ENCODE data around the gene SANBR.

SANBR gene

DNA sequence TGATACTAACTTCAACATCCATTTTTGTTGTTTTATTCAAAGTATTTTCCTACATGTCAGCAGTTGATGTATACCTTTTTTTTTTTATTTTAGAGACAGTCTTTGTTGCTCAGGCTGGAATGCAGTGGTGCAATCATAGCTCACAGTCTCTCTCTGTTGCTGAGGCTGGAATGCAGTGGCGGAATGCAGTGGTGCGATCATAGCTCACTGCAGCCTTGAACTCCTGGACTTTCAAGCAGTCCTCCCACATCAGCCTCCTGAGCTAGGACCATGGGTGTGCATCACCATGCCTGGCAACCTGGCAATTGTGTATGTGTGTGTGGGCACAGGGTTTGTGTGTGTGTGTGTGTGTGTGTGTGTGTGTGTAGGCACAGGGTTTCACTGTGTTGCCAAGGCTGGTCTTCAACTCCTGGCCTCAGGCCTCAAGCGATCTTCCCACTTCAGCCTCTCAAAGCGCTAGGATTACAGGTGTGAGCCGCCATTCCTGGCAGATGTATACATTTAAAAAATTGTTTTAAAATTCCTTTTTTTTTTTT lies 24.8 kb downstream of the SANBR start:
- no peak for DNase-seq (ENCODE audit: low read depth)

- no peak for DNase-seq (ENCODE audit: low read depth)
Measured at GRCh38 chr2:61091485-61091884, 25.8 kb downstream of the SANBR start.

DNA sequence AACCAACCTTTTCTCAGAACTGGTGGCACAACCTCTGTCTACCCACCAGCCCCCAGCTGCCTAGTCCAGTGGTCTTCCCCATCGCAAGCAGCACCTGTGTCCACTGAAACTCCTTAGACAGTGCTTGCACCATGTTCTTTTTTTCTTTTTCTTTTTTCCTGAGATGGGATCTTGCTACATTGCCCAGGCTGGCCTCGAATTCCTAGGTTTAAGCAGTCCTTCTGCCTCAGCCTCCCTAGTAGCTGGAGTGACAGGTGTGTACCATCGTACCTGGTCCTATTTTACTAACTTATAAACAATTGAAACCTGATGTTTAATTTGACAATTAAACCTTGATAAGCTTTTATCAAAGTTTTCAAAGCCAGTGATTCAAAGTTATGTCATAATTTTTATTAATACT lies 30.8 kb downstream of the SANBR start:
- DNase-seq (ENCODE audit: low read depth), result no peak

DNA sequence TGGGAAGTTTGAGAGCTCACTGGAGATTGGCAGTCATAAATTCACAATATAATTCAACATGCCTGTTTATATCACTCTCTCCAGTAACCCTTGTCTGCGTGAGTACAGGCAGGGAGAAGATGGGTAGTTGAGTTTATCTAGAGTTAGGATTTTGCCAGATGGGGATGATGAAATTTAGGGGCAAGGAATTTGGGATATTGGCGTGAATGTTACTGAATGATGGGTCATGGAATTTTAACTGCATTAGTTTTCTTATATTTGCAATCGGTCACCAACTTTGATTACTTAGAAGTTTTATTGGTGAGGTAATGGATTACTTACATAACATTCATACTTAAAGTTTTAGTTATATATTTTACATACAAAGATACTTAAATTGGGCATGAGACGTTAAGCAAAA lies 35.1 kb downstream of the SANBR start:
- DNase-seq (ENCODE audit: low read depth), result no peak

DNA sequence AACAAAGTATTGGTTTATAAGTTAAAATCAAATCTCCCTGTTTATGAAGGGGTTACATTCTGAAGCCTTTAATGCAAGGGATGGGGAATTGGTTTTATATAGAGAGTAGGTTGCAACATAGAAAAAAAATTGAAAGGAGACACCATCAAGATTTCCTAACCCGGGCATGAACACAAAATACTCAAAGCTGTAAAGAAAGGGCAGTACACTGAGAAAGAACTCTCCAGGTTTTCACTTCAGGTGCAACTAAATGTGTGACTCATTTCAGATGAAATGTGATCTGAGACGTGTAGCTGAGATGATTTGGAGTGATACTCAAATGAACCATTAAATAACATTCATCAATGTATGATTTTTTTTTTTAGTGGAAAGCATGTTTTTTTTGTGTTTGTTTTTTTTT lies 43.6 kb downstream of the SANBR start:
- no peak for DNase-seq (ENCODE audit: low read depth)

DNA sequence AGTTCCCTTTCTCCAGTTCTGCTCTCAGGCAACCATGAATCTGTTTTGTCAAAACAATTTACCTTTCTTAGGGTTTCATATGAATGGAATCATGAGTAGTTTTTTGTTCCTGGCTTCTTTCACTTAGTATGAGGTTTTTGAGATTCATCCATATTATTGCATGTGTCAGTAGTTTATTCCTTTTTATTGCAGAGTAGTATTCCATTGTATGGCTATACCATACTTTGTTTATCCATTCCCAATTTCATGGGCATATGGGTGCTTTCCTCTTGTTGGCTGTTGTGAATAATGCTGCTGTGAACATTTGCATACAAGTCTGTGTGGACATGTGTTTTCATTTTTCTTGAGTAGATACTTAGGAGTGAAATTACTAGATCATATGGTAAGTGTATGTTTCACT lies 46.0 kb downstream of the SANBR start:
- DNase-seq (ENCODE audit: low read depth), result no peak

DNA sequence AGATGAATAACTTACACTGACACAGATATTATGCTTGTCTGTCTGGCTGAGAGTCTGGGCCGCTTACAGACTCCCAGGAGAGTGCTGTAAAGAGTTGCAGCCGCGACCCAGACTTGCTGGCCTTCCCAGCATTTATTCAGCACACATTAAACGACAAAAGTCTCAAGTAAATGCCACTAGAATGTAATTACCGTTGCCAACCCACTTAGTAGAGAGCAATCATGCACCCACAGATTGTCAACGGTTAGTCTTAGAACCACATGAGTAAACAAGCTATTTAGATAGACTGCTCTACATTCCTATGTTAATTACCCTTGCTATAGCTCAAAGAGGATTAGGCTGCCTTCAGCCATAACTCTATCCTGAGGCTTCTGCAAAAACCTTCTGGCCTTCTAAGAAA lies 48.5 kb downstream of the SANBR start:
- no peak for DNase-seq (ENCODE audit: low read depth)
